ENCODE results near the gene STPG1.

STPG1 gene

DNA sequence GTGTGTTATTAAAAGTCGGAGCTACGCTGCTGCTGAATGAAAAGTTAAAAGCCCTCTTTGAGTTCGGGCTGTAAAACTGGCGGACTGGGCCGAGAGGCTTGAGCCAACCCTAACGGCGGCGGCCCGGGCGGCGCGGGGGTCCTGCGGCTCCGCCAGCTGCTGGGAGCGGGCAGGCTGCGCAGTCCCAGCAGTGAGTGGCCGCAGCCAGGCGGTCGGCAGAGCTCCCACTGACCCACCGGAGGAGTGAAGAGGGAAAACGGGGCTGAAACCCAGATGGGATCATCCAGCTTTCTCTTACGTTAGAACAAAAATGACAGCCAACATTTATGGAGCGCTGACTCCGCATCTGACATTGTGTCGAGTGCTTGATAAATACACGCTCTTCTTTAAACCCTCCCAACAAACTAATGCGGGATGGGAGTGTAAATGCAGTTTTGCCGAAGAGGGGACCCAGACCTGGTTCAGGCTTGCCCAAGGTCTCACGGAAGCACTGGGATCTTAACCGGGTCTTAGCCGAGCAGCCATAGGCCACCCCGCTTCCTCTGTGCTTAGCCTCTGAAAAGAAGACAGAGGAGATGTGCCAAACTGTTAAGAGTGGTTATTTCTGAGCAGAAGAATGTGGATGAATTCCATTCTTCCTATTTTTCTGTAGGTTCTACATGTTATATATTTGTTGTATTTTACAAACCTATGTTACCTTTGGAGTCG, 91.0 kb downstream of the STPG1 start:
- TF ChIP-seq FOXP2 (optimal IDR thresholded peaks at IDR 0.05; ENCODE audit: borderline replicate concordance, extremely low read depth, extremely low read length, insufficient read depth) (no peak), POLR2AphosphoS5 (IDR thresholded peaks at IDR 0.05; ENCODE audit: low read depth, low read length) (no peak), TAF1 (IDR thresholded peaks at IDR 0.05; ENCODE audit: borderline replicate concordance, insufficient read depth, low read length) (no peak), SIN3A (IDR thresholded peaks at IDR 0.05; ENCODE audit: borderline replicate concordance, insufficient read depth, low read length) (no peak)
- TF ChIP-seq, protein P1, sequence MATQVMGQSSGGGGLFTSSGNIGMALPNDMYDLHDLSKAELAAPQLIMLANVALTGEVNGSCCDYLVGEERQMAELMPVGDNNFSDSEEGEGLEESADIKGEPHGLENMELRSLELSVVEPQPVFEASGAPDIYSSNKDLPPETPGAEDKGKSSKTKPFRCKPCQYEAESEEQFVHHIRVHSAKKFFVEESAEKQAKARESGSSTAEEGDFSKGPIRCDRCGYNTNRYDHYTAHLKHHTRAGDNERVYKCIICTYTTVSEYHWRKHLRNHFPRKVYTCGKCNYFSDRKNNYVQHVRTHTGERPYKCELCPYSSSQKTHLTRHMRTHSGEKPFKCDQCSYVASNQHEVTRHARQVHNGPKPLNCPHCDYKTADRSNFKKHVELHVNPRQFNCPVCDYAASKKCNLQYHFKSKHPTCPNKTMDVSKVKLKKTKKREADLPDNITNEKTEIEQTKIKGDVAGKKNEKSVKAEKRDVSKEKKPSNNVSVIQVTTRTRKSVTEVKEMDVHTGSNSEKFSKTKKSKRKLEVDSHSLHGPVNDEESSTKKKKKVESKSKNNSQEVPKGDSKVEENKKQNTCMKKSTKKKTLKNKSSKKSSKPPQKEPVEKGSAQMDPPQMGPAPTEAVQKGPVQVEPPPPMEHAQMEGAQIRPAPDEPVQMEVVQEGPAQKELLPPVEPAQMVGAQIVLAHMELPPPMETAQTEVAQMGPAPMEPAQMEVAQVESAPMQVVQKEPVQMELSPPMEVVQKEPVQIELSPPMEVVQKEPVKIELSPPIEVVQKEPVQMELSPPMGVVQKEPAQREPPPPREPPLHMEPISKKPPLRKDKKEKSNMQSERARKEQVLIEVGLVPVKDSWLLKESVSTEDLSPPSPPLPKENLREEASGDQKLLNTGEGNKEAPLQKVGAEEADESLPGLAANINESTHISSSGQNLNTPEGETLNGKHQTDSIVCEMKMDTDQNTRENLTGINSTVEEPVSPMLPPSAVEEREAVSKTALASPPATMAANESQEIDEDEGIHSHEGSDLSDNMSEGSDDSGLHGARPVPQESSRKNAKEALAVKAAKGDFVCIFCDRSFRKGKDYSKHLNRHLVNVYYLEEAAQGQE (IDR thresholded peaks at IDR 0.05; ENCODE audit: insufficient read depth in 1 of 2, low read depth in 2 of 2, low read length in 2 of 2) = no peak

DNA sequence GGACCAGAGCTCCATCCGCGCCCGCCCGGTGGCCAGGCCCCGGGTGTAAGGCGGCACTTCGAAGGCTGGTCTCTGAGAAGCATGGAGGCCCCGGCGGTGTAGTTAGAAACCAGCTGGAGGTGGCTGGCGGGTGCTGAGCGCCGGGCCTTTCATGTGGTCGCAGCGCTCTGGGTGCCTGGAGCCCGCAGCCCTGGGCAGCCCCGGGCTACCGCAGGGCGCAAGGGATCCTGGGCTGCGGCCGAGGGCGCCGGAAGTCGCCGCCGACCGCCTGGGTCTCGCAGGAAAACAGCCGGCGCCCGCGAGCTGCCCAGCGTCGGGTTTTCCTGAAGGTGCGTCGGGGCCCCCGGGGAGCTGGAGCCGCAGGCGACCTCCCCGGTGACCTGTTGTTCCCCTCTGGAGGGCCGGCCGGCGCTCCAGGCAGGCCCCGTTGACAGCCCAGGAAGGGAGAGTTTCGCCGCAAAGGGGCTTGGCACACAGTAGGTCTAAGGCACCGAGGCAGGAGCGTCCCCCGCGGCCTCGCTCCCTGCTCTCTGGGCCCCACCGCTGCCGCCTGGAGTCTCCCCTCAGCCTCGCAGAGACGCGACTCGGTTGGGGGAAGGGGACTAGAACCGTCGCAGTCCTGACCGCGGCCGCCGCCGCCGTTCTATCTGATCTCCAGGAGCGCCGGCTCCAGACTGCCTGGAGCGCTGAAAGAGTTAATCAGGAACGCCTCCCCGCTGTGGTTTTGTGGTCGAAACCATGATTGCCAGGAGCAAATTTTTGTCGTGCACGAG, 91.7 kb downstream of the STPG1 start:
- TF ChIP-seq, protein P1 (IDR thresholded peaks at IDR 0.05; ENCODE audit: insufficient read depth in 1 of 2, low read depth in 2 of 2, low read length in 2 of 2) = no peak
- TF ChIP-seq TAF1 (IDR thresholded peaks at IDR 0.05; ENCODE audit: borderline replicate concordance, insufficient read depth, low read length) = no peak
- no peak for TF ChIP-seq FOXP2 (optimal IDR thresholded peaks at IDR 0.05; ENCODE audit: borderline replicate concordance, extremely low read depth, extremely low read length, insufficient read depth)
- TF ChIP-seq POLR2AphosphoS5 (IDR thresholded peaks at IDR 0.05; ENCODE audit: low read depth, low read length) = no peak
- no peak for TF ChIP-seq SIN3A (IDR thresholded peaks at IDR 0.05; ENCODE audit: borderline replicate concordance, insufficient read depth, low read length)

DNA sequence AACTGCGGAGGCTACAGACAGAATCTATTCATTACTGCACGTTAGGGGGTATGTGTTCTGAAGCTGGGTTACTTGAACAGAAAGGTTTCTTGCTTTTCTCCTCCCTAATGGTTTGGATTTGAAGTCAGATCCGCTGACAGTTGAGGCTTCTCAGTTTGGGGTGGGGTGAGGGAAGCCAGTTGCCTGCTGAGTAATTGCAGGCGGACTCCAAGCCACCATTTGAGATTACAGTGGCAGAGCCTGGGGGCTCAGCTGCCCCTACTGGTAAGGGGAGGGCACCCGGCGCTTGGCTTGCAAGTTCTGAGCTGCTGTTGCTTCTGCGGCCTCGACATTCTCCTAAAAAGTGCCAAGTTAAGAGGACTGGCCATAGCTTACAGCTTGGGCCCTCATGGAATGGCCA, 92.5 kb downstream of the STPG1 start:
- TF ChIP-seq FOXP2 (optimal IDR thresholded peaks at IDR 0.05; ENCODE audit: borderline replicate concordance, extremely low read depth, extremely low read length, insufficient read depth) = no peak
- no peak for TF ChIP-seq TAF1 (IDR thresholded peaks at IDR 0.05; ENCODE audit: borderline replicate concordance, insufficient read depth, low read length)
- TF ChIP-seq SIN3A (IDR thresholded peaks at IDR 0.05; ENCODE audit: borderline replicate concordance, insufficient read depth, low read length) = no peak
- TF ChIP-seq, protein P1 (IDR thresholded peaks at IDR 0.05; ENCODE audit: insufficient read depth in 1 of 2, low read depth in 2 of 2, low read length in 2 of 2) = no peak
- TF ChIP-seq POLR2AphosphoS5 (IDR thresholded peaks at IDR 0.05; ENCODE audit: low read depth, low read length) = no peak

DNA sequence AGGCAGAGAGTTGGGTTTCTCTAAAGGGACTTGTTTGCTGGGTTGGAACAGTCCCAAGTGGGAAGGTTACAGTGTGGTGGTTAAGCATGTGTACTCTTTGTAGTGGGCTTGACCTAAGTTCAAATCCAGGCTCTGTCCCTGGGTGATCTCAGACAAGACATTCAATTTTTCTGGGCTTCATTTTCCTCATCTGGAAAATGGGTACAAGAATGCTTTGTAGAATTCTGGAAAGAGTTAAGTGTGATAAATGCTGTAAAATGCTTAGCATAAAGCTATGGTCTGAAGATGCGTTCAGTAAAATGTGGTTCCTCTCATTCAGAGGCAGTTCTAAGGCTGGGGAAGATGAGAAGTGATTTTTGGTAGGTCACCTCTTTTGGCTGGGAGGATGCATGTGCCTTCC, 93.6 kb downstream of the STPG1 start:
- TF ChIP-seq, protein P1 (IDR thresholded peaks at IDR 0.05; ENCODE audit: insufficient read depth in 1 of 2, low read depth in 2 of 2, low read length in 2 of 2) = no peak
- TF ChIP-seq TAF1 (IDR thresholded peaks at IDR 0.05; ENCODE audit: borderline replicate concordance, insufficient read depth, low read length) (no peak), FOXP2 (optimal IDR thresholded peaks at IDR 0.05; ENCODE audit: borderline replicate concordance, extremely low read depth, extremely low read length, insufficient read depth) (no peak), POLR2AphosphoS5 (IDR thresholded peaks at IDR 0.05; ENCODE audit: low read depth, low read length) (no peak), SIN3A (IDR thresholded peaks at IDR 0.05; ENCODE audit: borderline replicate concordance, insufficient read depth, low read length) (no peak)
